ENCODE results near the gene RPL5. TPM values are rescaled to one million over a fixed set of nuclear protein-coding genes. Genes with fewer than 3 reads are reported as not detected.

Gene RPL5
- total and polyA plus RNA-seq, 2 donors from 2014 or later: 786 to 1,286 TPM

DNA sequence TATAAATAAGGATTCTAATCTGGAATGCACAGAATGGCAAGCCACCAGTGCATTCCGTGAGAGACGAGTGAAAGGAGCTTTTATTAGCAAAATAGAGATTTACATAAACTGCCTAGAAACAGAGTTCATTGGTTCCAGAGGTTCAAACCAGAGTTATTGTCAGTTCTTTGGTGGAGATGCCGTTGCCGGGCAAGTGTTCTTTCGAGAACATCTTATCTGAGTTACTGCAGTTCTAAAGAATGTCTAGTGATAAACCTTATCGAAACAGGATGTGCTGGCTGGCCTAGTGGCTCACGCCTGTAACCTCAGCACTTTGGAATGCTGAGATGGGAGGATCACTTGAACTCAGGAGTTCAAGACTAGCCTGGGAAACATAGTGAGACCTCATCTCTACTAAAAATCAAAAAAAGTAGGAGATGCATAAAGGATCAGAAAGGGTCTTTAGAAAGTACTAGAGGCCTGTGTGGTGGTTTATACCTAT lies 27.1 kb upstream of the RPL5 start:
- TF ChIP-seq, protein P1, sequence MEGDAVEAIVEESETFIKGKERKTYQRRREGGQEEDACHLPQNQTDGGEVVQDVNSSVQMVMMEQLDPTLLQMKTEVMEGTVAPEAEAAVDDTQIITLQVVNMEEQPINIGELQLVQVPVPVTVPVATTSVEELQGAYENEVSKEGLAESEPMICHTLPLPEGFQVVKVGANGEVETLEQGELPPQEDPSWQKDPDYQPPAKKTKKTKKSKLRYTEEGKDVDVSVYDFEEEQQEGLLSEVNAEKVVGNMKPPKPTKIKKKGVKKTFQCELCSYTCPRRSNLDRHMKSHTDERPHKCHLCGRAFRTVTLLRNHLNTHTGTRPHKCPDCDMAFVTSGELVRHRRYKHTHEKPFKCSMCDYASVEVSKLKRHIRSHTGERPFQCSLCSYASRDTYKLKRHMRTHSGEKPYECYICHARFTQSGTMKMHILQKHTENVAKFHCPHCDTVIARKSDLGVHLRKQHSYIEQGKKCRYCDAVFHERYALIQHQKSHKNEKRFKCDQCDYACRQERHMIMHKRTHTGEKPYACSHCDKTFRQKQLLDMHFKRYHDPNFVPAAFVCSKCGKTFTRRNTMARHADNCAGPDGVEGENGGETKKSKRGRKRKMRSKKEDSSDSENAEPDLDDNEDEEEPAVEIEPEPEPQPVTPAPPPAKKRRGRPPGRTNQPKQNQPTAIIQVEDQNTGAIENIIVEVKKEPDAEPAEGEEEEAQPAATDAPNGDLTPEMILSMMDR (IDR thresholded peaks at IDR 0.05; ENCODE audit: borderline replicate concordance, extremely low read depth, insufficient read depth): no peak
- DNase-seq (peak in 4 of 5 donors; percentile 16 to 81 (median 60)), FAIRE-seq (no peak)
- H3K9me3 ChIP-seq (ENCODE audit: control insufficient read depth in 2 of 3, insufficient read depth in 1 of 3, low read length in 3 of 3): no peaks in the 10 kb centered on the region
- intact Hi-C loops (cut with DNase I): no loop called here
- H3K4me1 ChIP-seq (ENCODE audit: control insufficient read depth in 2 of 3, insufficient read depth in 2 of 3, low read depth in 1 of 3, low read length in 3 of 3): no peaks in the 10 kb centered on the region
- no peak overlapping the region for H3K4me3 ChIP-seq (ENCODE audit: low read length in 3 of 3)
- H3K27ac ChIP-seq (ENCODE audit: low read depth in 2 of 2, low read length in 2 of 2): peak overlapping the region in 1 of 2 donors; percentile 47
- H3K36me3 ChIP-seq (ENCODE audit: control insufficient read depth in 2 of 3, insufficient read depth in 3 of 3, low read length in 3 of 3): no peaks in the 10 kb centered on the region
- no peaks in the 10 kb centered on the region for H3K27me3 ChIP-seq (ENCODE audit: control insufficient read depth, insufficient read depth, low read length)
- H3K9ac ChIP-seq (ENCODE audit: low read length in 3 of 3): no peak overlapping the region

GRCh38 chr1:92805216-92805615 lies 26.6 kb upstream of the RPL5 start:
- intact Hi-C loops (cut with DNase I): no loop called here
- Histone ChIP-seq H3K4me1 (ENCODE audit: control insufficient read depth in 2 of 3, insufficient read depth in 2 of 3, low read depth in 1 of 3, low read length in 3 of 3) (no peaks in the 10 kb centered on the region), H3K9ac (ENCODE audit: low read length in 3 of 3) (no peak overlapping the region), H3K36me3 (ENCODE audit: control insufficient read depth in 2 of 3, insufficient read depth in 3 of 3, low read length in 3 of 3) (no peaks in the 10 kb centered on the region), H3K9me3 (ENCODE audit: control insufficient read depth in 2 of 3, insufficient read depth in 1 of 3, low read length in 3 of 3) (no peaks in the 10 kb centered on the region), H3K27me3 (ENCODE audit: control insufficient read depth, insufficient read depth, low read length) (no peaks in the 10 kb centered on the region), H3K27ac (ENCODE audit: low read depth in 2 of 2, low read length in 2 of 2) (peak overlapping the region in 1 of 2 donors; percentile 47), H3K4me3 (ENCODE audit: low read length in 3 of 3) (no peak overlapping the region)
- DNase-seq (no peak), FAIRE-seq (no peak)
- TF ChIP-seq, protein P1 (IDR thresholded peaks at IDR 0.05; ENCODE audit: borderline replicate concordance, extremely low read depth, insufficient read depth): no peak

DNA sequence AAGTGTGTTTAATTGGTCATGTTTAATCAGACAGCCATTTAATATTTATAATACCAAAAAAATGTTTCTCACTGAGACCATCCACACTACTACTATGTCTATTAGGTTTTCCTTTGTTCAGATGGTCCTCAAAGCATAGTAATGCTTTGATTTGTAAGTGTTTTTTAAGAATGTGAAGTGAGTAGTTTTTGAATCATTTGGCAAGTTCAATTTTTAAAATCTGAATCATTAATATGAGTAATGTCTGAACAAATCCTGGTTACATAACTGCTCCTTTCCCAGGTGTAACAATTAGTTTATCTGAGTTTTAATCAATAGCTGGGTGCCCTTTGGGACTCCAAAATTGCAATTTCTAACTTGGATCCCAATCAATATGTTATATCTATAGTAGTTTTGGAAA lies 23.5 kb upstream of the RPL5 start:
- DNase-seq (no peak), FAIRE-seq (no peak)
- Histone ChIP-seq H3K4me1 (ENCODE audit: control insufficient read depth in 2 of 3, insufficient read depth in 2 of 3, low read depth in 1 of 3, low read length in 3 of 3) (no peaks in the 10 kb centered on the region), H3K9ac (ENCODE audit: low read length in 3 of 3) (no peak overlapping the region), H3K36me3 (ENCODE audit: control insufficient read depth in 2 of 3, insufficient read depth in 3 of 3, low read length in 3 of 3) (no peaks in the 10 kb centered on the region), H3K4me3 (ENCODE audit: low read length in 3 of 3) (no peak overlapping the region), H3K27me3 (ENCODE audit: control insufficient read depth, insufficient read depth, low read length) (no peaks in the 10 kb centered on the region), H3K9me3 (ENCODE audit: control insufficient read depth in 2 of 3, insufficient read depth in 1 of 3, low read length in 3 of 3) (no peaks in the 10 kb centered on the region), H3K27ac (ENCODE audit: low read depth in 2 of 2, low read length in 2 of 2) (no peak overlapping the region)
- intact Hi-C loops (cut with DNase I): no loop called here
- TF ChIP-seq, protein P1 (IDR thresholded peaks at IDR 0.05; ENCODE audit: borderline replicate concordance, extremely low read depth, insufficient read depth): no peak

DNA sequence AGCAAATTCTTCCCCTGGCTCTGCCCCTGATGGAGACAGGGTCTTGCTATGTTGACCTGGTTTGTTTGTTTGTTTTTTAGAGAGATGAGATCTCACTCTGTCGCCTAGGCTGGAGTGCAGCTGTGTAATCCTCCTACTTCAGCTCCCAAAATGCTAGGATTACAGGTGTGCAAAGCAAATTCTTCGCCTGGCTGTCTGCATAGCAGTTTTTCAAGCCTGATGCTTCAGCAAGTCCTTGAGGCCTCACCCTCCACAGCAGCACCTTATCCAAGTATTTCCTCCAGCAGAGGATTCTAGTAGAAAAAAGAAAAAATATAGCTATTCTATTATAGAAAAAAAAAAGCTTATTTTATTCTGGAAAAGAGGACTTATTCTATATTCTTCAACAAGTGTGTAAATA lies 15.1 kb upstream of the RPL5 start:
- FAIRE-seq (no peak), DNase-seq (no peak)
- Histone ChIP-seq H3K4me3 (ENCODE audit: low read length in 3 of 3) (no peak overlapping the region), H3K4me1 (ENCODE audit: control insufficient read depth in 2 of 3, insufficient read depth in 2 of 3, low read depth in 1 of 3, low read length in 3 of 3) (no peaks in the 10 kb centered on the region), H3K27ac (ENCODE audit: low read depth in 2 of 2, low read length in 2 of 2) (no peak overlapping the region), H3K9ac (ENCODE audit: low read length in 3 of 3) (no peak overlapping the region), H3K27me3 (ENCODE audit: control insufficient read depth, insufficient read depth, low read length) (no peaks in the 10 kb centered on the region), H3K36me3 (ENCODE audit: control insufficient read depth in 2 of 3, insufficient read depth in 3 of 3, low read length in 3 of 3) (no peaks in the 10 kb centered on the region), H3K9me3 (ENCODE audit: control insufficient read depth in 2 of 3, insufficient read depth in 1 of 3, low read length in 3 of 3) (no peaks in the 10 kb centered on the region)
- TF ChIP-seq, protein P1 (IDR thresholded peaks at IDR 0.05; ENCODE audit: borderline replicate concordance, extremely low read depth, insufficient read depth): no peak
- intact Hi-C loops (cut with DNase I): no loop called here
